ENCODE results near the gene PCDH9.

The PCDH9 gene

GRCh38 chr13:66952507-66952906 lies 277.6 kb downstream of the PCDH9 start:
- no peak for DNase-seq (ENCODE audit: low read depth, low spot score)
- in situ Hi-C loops (cut with HindIII; ENCODE audit: low sequenced_read_pairs) = no loop called here
- no peak overlapping the region for H3K4me3 ChIP-seq (ENCODE audit: low read depth, low read length)
- TF ChIP-seq CTCF (IDR thresholded peaks at IDR 0.05; ENCODE audit: low read depth, low read length) = no peak

- in situ Hi-C loops (cut with HindIII; ENCODE audit: low sequenced_read_pairs) = no loop called here
- no peak overlapping the region for H3K4me3 ChIP-seq (ENCODE audit: low read depth, low read length)
- no peak for DNase-seq (ENCODE audit: low read depth, low spot score)
- no peak for TF ChIP-seq CTCF (IDR thresholded peaks at IDR 0.05; ENCODE audit: low read depth, low read length)
Measured at GRCh38 chr13:66951426-66951825, 278.7 kb downstream of the PCDH9 start.

- no peak overlapping the region for H3K4me3 ChIP-seq (ENCODE audit: low read depth, low read length)
- DNase-seq (ENCODE audit: low read depth, low spot score) = no peak
- TF ChIP-seq CTCF (IDR thresholded peaks at IDR 0.05; ENCODE audit: low read depth, low read length) = no peak
- in situ Hi-C loops (cut with HindIII; ENCODE audit: low sequenced_read_pairs) = no loop called here
Measured at GRCh38 chr13:66950666-66951065, 279.5 kb downstream of the PCDH9 start.

GRCh38 chr13:66948910-66949309 lies 281.2 kb downstream of the PCDH9 start:
- no peak overlapping the region for H3K4me3 ChIP-seq (ENCODE audit: low read depth, low read length)
- DNase-seq (ENCODE audit: low read depth, low spot score) = no peak
- in situ Hi-C loops (cut with HindIII; ENCODE audit: low sequenced_read_pairs) = no loop called here
- no peak for TF ChIP-seq CTCF (IDR thresholded peaks at IDR 0.05; ENCODE audit: low read depth, low read length)

GRCh38 chr13:66943530-66943929 lies 286.6 kb downstream of the PCDH9 start:
- in situ Hi-C loops (cut with HindIII; ENCODE audit: low sequenced_read_pairs) = no loop called here
- no peak for TF ChIP-seq CTCF (IDR thresholded peaks at IDR 0.05; ENCODE audit: low read depth, low read length)

GRCh38 chr13:66940113-66940512 lies 290.0 kb downstream of the PCDH9 start:
- DNase-seq (ENCODE audit: low read depth, low spot score) = no peak
- no peak overlapping the region for H3K4me3 ChIP-seq (ENCODE audit: low read depth, low read length)
- in situ Hi-C loops (cut with HindIII; ENCODE audit: low sequenced_read_pairs) = no loop called here
- no peak for TF ChIP-seq CTCF (IDR thresholded peaks at IDR 0.05; ENCODE audit: low read depth, low read length)

More at GRCh38 chr13:66943530-66943929, 286.6 kb downstream of the PCDH9 start:
- DNase-seq (ENCODE audit: low read depth, low spot score) = no peak
- no peak overlapping the region for H3K4me3 ChIP-seq (ENCODE audit: low read depth, low read length)

- DNase-seq (ENCODE audit: low read depth, low spot score) = no peak
- TF ChIP-seq CTCF (IDR thresholded peaks at IDR 0.05; ENCODE audit: low read depth, low read length) = no peak
- no peak overlapping the region for H3K4me3 ChIP-seq (ENCODE audit: low read depth, low read length)
- in situ Hi-C loops (cut with HindIII; ENCODE audit: low sequenced_read_pairs) = no loop called here
Measured at GRCh38 chr13:66937423-66937822, 292.7 kb downstream of the PCDH9 start.

Measured in astrocyte of the spinal cord (primary cell).